Urothelium cell line (cell line): Measurements from ENCODE around the gene FGF12.

Source experiments
- DNase-seq: peaks from one replicate; pipeline ENCODE4 v3.0.0; 2011; ENCODE audit warnings: low spot score, mixed read lengths
- FAIRE-seq: peaks from 2 replicates; lab custom pipeline; 2011; peaks lifted over from hg19 to GRCh38; lab: Jason Lieb, UNC

FGF12 gene

DNA sequence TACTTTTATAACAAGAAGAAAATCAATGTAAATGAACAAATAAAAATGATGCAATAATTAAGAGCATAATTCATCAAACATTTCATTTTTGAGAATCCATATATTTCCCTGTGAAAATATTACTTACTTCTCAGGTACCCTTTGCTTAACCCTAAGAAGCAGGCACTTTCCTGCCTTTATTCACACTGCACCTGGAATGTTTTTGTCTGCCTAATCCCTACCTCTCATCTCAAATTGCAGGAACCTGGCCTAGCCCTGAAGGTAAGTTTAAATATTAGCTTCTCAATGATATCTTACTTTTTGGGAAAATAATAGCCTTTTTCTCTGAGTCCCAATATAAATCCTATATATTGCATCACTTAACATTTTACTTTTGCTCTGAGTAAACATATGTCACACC lies 559.1 kb downstream of the FGF12 start:
- FAIRE-seq (no peak), DNase-seq (no peak)

DNA sequence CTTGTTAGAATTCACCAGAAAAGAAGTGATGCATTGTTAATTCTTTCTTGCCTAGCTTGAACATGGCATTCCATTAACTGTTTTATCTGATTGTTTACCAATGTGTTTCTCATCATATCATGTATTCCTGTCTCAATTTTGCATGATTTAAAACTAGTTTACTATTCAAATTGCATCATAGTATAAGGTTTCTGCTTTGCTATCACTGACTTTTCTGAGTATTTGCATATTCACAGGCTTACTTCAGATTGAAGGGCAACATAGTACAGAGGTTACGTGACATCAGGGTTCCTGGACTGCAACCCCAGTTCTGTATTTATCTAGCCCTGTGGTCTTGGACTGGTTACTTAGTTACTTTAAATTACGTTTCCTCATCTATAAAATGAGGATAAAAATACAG lies 561.8 kb downstream of the FGF12 start:
- FAIRE-seq: no peak
- DNase-seq: no peak

DNA sequence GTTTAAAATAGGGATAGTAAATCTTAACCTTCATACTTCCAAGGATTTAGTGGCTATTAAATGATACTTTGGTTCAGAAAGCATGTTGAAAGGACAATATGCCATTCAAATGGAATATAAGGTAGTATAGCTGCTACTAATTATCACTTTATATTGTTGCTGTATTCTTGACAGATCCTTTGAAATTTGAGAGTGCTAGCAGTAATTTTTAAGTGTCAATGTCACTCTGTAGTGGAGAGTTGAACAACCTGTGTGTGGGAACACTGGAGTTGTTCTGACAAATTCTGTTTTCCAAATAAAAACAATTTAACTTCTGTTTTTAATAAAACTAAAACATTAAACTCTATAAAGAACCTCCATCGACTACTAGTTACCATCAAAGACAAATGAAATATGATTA lies 565.7 kb downstream of the FGF12 start:
- no peak for FAIRE-seq
- DNase-seq: no peak

DNA sequence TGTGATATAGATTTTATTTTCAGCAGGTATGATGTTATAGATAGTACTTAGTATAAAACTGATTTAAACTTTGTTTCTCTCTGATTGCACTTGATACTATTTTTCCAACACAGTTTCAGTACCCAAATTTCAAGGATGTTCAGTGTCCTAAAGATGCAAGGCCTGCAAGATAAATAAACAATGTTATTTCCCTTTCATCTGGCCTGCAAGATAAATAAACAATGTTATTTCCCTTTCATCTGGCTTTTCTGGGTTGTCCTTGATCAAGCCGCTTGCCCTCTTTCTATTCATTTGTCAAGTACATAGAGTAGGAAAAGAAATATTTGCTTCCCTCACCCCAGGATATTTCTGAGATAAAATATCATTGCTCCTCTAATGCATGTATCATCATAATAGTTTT lies 571.0 kb downstream of the FGF12 start:
- no peak for DNase-seq
- no peak for FAIRE-seq

DNA sequence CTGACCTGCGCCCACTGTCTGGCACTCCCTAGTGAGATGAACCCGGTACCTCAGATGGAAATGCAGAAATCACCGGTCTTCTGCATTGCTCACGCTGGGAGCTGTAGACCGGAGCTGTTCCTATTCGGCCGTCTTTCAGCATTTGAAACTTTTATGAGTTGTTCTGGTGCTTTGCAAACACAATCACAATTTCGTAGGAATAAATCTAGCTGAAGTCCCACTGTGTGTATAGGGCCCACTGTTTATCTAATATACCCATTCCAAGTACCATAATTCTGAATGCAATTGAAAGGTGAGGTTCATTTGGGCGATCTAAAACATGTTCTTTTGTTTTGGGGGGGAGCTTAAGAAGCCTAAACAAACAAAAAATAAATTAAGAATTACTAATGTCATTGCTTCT lies 572.1 kb downstream of the FGF12 start:
- no peak for FAIRE-seq

DNA sequence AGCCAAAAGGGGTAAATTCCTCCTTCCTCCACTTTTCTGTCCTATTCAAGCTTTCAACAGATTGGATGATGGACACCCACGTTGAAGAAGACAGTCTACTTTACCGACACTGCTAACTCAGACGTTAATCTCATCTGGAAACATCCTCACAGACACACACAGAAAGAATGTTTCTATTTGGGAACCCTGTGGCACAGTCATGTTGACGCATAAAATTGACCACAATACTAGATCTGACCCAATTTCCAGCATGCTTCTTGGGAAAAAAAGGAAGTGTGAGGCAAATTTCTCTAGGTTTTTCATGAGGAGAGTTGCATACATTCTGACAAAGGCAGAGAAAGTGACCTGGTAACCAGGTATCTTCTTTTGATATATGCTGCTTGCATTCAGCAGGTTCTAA lies 594.1 kb downstream of the FGF12 start:
- DNase-seq: no peak
- FAIRE-seq: no peak

More for the DNA sequence above, 572.1 kb downstream of the FGF12 start:
- no peak for DNase-seq

DNA sequence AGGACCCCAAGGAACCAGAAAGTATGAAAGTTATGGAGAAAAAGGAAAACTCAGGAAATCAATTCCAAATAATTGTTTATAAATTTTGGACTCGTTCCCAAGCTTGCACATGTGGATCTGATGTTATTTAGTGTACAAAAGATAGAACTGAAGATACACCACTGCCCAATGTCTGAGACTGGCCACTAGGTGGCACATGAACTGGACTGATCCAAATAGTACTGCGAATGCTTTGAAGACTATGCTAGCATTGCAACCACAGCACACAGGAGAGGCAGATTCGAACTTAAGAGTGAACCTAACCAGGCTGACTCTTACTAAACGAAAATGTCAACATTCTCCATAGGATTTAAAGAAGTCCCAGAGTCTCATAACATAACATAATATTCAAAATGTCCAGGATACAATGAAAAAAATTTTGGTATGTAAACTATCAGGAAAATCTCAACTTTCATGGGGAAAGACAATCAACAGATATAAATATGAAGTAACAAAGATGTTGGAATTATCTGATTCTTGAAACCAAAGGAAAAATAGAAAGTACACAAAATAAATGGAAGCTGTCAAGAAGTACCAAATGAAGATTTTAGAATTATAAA lies 596.7 kb downstream of the FGF12 start:
- DNase-seq: peak; percentile 52
- no peak for FAIRE-seq

DNA sequence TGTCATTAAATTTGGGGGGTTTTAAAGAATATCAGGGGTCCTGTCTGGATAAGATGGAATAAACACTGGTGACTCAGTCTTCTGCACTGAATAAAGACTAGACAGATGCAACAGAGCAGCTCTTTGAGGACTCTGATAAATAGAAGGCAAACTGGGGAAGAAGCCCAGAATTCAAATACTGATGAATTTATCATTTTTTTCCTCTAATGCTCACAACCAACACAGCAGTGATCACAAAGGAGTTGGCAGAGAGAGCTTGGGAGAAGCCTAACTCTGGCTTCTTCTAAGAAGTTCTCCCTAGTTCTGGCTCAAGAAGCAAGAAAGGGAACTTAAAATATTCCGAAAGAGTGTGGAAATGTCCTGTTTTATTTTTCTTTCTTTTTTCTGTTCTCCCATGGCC lies 597.8 kb downstream of the FGF12 start:
- FAIRE-seq: no peak
- DNase-seq: no peak

DNA sequence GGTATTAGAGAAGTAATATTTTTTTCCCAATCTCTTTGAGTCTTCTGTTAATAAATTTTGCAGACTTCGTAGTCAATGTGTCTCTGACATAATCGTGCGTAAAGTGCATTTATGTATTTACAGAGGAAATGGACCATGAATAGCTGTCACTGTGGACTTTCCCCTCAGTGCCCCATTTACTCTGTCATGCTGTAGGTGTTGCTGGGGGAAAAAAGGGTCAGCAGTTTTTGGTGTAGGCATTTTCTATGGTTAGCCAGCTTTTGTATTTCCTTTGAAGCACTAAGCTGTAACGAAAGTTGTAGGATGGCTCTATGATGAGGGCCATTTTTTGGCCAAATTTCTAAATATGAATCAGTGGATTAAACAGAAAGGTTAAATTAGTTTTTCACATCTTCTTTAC lies 598.4 kb downstream of the FGF12 start:
- FAIRE-seq: no peak

DNA sequence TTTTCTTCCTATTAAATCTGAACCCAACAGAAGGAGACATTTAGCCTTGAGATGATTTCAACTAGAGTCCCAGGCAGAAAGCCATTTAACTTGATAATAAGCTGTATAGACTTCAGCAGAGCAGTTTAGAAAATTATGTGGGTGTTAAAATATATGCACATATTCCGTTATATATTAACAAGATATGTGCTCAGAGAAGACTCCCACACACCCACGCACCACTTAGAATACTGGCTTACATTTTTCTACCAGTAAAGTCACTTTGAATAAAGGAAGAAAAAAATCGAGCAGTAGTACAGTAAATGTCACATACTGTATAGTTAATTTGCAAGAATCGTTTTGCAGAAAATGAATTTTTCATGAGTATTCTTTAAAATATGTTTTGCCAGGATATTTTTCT lies 599.3 kb downstream of the FGF12 start:
- FAIRE-seq: no peak
- no peak for DNase-seq

More for the DNA sequence above, 598.4 kb downstream of the FGF12 start:
- no peak for DNase-seq

DNA sequence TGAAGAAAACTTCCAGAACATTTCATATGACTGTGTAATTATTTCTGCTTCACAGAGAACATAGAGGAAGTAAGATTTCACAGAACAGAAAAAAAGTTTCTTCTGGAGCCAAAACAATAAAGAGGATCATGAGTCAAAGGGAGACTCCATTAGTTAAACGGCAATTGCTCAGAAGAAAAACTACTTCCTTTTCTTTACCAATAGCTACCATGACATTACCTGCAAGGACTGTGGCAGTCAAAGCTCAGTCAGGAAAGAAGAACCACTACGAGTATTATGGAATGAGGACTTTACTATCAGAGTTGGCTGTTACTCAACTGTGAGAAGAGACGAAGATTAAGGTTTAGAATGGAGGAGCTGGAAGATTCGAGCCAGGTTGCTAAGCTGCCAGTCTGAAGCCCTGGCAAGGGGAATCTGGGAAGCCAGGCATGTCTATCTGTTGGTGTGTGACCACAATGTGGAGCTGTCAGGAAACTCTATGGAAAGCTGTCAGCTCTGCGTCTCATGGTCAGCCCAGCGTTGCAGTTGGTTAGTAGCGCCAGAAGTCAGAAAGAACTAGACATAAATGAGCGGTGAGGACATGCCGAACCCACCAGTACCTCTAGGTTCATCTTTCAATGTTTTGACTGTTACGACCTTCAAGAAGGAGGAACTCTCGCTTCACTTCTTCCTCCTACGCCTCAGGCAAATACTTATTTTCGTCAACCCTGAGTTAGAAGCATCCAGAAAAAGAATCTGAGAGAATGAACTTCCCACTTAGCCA lies 604.3 kb downstream of the FGF12 start:
- DNase-seq (no peak), FAIRE-seq (no peak)

DNA sequence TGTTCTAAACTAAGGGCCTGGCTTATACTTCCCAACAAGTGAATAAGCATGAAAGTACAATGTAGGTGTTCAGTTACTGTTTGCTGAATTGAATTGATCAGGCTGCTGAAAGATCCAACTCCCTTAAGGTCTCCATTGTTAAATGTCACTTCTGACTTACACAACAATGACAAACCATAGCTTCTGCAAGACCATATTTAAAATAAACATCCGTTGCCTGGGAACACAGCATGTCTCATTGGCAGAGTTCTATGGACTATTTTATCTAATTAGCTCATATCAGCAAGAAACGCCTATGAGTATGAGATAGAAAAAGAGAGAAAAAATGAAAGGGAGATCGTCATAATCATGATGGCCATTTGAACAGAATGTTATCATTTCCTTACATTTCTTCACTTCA lies 605.4 kb downstream of the FGF12 start:
- FAIRE-seq (no peak), DNase-seq (no peak)

DNA sequence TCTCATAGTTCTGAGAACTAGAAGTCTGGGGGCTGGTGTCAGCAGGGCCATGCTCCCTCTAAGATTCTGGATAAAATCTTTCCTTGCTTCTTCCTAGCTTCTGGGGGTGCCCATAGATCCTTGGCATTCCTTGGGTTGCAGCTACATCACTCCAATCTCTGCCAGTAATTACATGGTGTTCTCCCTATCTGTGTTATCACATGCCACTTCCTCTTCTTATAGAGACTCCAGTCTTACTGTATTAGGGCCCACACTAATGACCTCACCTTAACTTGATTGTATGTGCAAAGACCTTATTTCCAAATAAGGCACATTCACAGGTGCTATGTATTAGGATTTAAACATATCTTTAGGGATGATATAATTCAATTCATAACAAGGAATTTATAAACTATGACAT lies 618.5 kb downstream of the FGF12 start:
- DNase-seq (no peak), FAIRE-seq (no peak)

DNA sequence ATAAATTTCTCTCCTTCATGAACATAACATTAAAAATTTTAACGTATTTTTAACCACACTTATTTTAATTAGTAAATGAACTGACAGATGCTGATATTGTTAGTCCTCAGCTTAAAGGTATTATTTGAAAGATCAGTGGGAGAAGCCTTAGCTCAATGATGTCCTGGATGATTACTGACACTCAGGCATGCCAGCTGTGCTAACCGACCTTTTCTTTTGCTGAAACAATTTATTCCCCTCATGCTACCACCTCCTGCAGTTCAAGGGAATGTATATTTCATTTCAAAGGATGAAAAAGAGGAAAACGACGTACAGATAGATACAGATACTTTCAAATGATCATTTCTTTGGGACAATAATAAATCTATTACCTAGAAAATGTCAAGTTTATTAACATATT lies 620.8 kb downstream of the FGF12 start:
- no peak for DNase-seq
- no peak for FAIRE-seq

DNA sequence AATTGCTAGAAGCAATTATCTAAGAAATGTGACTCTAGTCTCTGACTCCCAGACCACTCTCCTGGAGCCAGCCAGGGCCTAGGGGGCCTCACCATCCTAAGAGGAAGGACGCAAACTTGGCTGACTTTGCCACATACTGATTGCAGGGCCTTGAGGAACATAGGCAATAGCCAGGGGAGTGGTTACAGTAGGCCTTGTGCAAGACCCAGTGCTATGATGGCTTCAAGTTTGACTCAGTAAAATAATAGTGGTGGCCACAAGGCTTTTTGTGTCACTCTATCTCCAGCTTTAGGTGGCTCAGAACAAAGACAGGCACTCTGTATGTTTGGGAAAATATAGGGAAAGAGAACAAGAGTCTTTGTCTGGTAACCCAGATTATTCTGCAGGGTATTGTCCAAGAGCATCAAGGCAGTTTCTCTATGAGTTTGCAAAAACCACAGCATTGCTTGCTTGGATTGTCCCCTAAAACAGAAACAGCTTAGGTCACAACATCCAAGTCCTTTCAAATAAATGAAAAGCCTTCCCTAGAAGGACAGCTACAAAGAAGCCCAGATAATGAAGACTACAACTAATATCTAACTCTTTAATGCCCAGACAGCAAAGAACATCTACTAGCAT lies 634.8 kb downstream of the FGF12 start:
- FAIRE-seq: no peak
- DNase-seq: no peak

DNA sequence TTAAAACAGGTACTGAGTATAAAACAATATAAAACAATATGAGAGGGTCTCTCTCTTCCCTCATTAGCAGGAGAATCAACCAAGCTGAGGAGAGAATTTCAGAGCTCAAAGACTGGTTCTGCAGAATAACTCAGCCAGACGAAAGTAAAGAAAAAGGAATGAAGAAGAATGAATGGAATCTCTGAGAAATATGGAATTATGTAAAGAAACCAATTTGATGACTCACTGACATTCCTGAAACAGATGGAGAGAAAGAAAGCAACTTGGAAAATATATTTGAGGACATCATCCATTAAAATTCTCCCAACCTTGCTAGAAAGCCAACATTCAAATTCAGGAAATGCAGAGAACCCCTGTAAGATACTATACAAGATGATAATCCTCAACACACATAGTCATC lies 635.5 kb downstream of the FGF12 start:
- DNase-seq (no peak), FAIRE-seq (no peak)

DNA sequence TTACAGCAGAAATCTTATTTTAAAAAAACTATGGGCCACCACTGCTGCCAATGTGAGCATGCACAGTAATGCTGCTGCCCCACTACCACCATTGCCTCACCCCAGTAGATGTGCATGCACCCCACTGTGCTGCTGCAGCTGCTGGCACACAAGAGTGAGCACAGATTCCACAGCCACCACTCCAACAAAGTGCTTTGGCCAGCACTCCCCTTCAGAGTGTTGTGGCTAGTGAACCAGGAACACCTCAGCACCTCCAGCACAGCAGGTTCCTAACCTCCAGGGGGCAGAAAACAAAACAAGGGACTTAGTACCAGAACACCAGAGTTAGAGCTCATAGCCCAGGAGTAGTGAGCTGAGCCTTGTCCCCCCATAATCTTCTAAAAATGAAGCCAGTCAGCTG lies 636.8 kb downstream of the FGF12 start:
- no peak for DNase-seq
- FAIRE-seq: no peak
